Epithelial cell of esophagus (primary cell): Measurements from ENCODE around the gene NIPAL4.
A peak's percentile ranks its signal among the peaks of the same experiment; 100 is the strongest.

ENCODE experiments used
- DNase-seq: peaks from one replicate; pipeline ENCODE4 v3.0.0; 2010; ENCODE audit warnings: low read depth
- H3K4me3 ChIP-seq: 2 replicates; pipeline ENCODE4 v1.5.1; 2011; ENCODE audit warnings: mild to moderate bottlenecking, low read length, control low read depth
- TF ChIP-seq, protein P1 (sequence below): IDR thresholded peaks from 2 replicates; pipeline ENCODE4 v1.5.1; 2011; ENCODE audit warnings: low read depth, mild to moderate bottlenecking, low read length, control low read depth, inconsistent platforms; ENCODE audit not compliant: insufficient read depth; ENCODE audit errors: missing control alignments

Gene NIPAL4

DNA sequence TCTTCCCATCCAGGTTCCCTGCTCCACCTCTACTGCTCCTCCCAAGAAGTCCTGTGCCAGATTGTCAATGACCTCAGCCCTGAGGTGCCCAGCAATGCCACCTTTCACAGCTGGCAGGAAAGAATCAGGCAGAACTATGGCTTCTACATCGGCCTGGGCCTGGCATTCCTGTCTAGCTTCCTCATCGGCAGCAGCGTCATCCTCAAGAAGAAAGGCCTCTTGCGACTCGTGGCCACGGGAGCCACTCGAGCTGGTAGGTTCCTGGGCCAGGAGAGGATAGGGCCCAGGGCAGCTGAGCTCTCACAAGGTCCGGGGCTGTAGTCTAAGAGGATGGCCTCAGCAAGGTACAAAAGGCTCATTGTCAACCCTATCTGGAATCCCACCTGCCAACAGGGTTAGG lies 3.1 kb downstream of the NIPAL4 start:
- peak; percentile 73 for DNase-seq
- TF ChIP-seq, protein P1, sequence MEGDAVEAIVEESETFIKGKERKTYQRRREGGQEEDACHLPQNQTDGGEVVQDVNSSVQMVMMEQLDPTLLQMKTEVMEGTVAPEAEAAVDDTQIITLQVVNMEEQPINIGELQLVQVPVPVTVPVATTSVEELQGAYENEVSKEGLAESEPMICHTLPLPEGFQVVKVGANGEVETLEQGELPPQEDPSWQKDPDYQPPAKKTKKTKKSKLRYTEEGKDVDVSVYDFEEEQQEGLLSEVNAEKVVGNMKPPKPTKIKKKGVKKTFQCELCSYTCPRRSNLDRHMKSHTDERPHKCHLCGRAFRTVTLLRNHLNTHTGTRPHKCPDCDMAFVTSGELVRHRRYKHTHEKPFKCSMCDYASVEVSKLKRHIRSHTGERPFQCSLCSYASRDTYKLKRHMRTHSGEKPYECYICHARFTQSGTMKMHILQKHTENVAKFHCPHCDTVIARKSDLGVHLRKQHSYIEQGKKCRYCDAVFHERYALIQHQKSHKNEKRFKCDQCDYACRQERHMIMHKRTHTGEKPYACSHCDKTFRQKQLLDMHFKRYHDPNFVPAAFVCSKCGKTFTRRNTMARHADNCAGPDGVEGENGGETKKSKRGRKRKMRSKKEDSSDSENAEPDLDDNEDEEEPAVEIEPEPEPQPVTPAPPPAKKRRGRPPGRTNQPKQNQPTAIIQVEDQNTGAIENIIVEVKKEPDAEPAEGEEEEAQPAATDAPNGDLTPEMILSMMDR: no peak
- H3K4me3 ChIP-seq: no peak overlapping the region

DNA sequence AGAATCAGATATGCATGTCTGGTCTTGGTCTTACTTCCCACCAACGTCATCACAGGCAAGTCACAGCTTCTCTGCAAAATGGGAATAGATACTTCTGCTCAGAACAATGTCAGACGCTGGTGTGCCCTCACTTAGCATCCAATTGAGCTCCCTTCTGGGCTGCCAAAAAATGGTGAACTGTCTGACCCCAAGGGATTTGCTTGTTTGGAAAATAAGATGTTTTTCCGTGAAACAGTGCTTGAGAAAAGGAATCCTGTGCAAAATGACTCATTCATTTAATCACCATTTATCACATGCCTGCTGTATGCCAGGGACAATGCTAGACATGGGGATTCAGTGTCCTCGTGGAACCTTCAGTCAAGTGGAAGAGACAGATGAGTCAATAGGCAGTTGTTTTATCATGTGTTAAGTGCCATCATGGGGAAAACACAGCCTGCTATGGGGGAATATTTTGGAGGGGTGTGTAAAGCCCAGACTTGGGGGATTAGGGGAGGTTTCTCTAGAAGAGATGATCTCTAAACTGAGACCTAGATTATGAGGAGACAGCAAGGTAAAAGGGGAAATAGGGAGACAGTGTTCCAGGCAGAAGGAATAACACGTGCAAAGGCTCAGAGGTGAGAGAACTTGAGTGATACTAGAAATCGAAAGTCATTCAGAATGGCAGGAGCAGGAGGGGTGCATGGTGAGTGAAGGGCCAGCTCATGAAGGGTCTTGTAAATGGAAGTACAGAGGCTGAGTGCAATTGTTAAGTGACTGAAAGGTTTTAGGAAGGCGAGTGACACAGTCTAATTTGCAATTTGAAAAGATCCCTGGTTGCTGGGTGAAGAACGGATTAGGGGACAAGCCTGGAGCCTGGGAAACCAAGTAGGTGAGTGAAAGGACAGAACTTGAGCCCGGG lies 3.9 kb downstream of the NIPAL4 start:
- TF ChIP-seq, protein P1: no peak
- no peak overlapping the region for H3K4me3 ChIP-seq
- peak; percentile 93 for DNase-seq

DNA sequence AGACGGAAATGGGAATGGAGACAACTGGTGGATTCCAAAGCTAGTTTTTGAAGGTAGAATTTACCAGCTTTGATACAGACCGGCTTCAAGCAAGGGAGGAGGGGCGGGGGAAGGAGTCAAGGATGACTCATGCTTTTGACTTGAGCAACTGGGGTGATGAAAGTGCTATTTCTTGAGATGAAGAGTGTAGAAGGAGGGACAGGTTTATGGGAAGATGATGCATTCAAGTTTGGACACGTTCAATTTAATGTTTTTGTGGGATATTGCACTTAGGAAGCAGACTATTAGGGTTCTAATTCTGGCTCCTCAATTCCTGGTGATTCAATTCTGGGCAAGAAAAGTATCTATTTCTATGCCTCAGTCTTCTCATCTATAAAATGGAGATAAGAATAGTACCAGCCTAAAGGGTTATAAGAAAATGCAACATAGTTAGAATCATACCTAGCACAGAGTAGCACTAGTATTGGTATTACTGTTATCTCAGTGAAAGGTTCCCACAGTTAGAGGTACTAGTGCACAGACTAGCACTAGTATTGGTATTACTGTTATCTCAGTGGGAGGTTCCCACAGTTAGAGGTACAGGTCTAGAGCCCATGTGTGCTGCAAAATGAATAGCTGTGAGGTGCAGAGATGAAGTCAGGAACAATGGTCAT lies 4.6 kb downstream of the NIPAL4 start:
- peak; percentile 98 for DNase-seq
- H3K4me3 ChIP-seq: peak overlapping the region; percentile 6
- TF ChIP-seq, protein P1: no peak

DNA sequence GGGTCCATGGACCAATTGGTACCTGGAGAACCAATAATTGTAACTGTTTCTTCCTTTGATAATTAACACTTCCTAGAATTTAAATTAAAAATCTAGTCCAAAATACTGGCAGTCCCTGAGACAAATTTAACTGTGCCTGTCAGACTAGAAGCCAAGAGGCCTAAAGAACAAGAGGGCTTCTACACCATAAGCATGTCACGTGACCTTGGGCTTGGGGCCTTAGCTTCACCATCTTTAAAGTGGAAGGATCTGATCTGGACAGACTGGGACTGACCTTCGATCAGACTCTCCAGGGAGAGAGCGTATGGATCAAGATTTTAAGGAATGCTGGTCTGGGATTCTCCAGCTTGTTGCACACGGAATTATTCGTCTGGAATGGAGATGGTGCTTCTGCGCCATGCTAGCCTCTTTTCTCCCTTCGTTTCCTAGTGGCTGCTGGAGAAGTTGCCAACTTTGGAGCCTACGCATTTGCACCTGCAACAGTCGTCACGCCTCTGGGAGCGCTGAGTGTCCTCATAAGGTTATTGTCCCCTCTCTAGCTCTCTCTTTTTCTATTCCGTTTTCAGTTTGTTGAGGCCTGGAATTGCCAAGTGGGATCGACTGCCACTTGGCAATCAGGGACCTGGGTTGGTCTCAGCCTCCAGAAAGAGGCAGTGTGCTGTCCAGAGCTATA lies 8.4 kb downstream of the NIPAL4 start:
- TF ChIP-seq, protein P1: no peak
- no peak for DNase-seq
- H3K4me3 ChIP-seq: no peak overlapping the region

DNA sequence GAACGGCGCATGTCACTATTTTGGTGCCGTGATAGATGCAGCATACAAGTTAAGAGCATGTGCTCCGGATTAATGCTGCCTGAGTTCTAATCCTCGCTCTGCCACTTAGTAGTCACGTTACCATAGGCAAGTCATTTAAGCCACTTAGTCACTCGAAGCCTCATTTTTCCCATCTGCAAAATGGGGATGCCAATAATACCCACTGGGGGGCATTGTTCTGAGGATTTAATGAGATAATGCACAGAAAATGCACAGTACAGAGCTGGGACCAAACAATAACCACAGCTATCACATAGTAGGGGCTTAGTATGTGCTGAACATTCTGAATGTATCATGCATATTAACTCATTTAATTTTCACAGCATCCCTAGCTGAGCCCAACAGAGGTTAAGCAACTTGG lies 9.1 kb downstream of the NIPAL4 start:
- TF ChIP-seq, protein P1: no peak
- no peak overlapping the region for H3K4me3 ChIP-seq
- no peak for DNase-seq

DNA sequence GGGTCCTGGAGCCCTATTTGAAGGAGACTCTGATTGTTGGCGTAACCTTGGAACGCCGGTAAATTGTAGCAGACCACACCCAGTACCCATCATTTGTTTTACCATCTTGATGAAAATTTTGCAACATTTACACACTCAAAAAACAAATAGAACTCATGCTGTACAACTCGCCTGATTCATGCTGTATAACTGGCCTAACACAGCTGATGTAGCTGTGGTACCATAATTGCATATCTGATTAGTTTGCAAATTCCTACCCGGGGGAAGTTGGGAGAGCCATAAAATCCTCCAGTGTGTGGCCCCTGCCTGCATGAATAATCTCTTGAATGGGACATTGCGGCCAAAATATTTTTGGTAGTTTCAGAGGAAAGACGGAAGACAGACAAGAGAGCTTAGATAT lies 9.7 kb downstream of the NIPAL4 start:
- TF ChIP-seq, protein P1: no peak
- no peak for DNase-seq
- H3K4me3 ChIP-seq: no peak overlapping the region
